GM12878 (cell line): ENCODE data around the gene MUC5AC. TPM values are rescaled to one million over a fixed set of nuclear protein-coding genes. Genes with fewer than 3 reads are reported as not detected.

Experiments
- ATAC-seq: fragments of 200-7000 bp; cut with Tn5 transposase; 3 replicates; pipeline ENCODE4 v1.9.1; 2020; ENCODE audit warnings: mild to moderate bottlenecking, moderate library complexity
- BruUV-seq: library from RNA; stranded (reverse); fragments of 400-500 nt; replicated peaks from 2 replicates; lab custom pipeline; 2021; lab: Mats Ljungman, UMichigan
- CTCF ChIA-PET: fragments of 300-600 bp; sonication (Branson Sonifier 250); formaldehyde crosslinking; extraction: SDS; loops from one replicate; lab custom pipeline; 2021; ENCODE audit warnings: inconsistent platforms; lab: Yijun Ruan, JAX
- POLR2A ChIA-PET: fragments of 350-600 bp; formaldehyde crosslinking; extraction: SDS; loops from one replicate; lab custom pipeline; 2021; ENCODE audit warnings: inconsistent platforms; lab: Charles Lee
- RAD21 ChIA-PET: fragments of 300-600 bp; sonication (Branson Sonifier 250); formaldehyde crosslinking; loops from one replicate; lab custom pipeline; 2023; ENCODE audit warnings: antibody characterized with exemption; ENCODE audit not compliant: unreplicated experiment; lab: Charles Lee
- SMC1A ChIA-PET: fragments of 300-600 bp; sonication (Branson Sonifier 250); formaldehyde crosslinking; loops from one replicate; lab custom pipeline; 2023; ENCODE audit not compliant: unreplicated experiment, uncharacterized antibody; lab: Charles Lee
- DNase-seq: peaks from one replicate; pipeline ENCODE4 v3.0.0-alpha.2; 2011; ENCODE audit warnings: low read depth, low spot score
- FAIRE-seq: peaks from 3 replicates; lab custom pipeline; 2011; peaks lifted over from hg19 to GRCh38; lab: Jason Lieb, UNC
- H2AFZ ChIP-seq: 2 replicates; pipeline ENCODE4 v1.6.0; 2011; ENCODE audit warnings: low read depth, low read length, control low read depth; ENCODE audit not compliant: control insufficient read depth
- H3K27ac ChIP-seq: 2 replicates; pipeline ENCODE4 v1.5.1; 2011; ENCODE audit warnings: control low read depth; ENCODE audit not compliant: control insufficient read depth, insufficient read depth
- H3K27me3 ChIP-seq, 2 experiments: replicated peaks in 1 of 2; 2 replicates each; pipeline versions ENCODE4 v1.6.0 to v1.6.1; 2011; ENCODE audit warnings: low read length in 1 of 2; ENCODE audit not compliant: control insufficient read depth in 2 of 2, insufficient read depth in 2 of 2
- H3K36me3 ChIP-seq, 2 experiments: 2 replicates each; pipeline ENCODE4 v1.5.1; 2011; ENCODE audit warnings: low read length in 1 of 2; ENCODE audit not compliant: control insufficient read depth in 2 of 2, insufficient read depth in 2 of 2
- H3K4me1 ChIP-seq: 2 replicates; pipeline ENCODE4 v1.6.1; 2011; ENCODE audit warnings: mild to moderate bottlenecking, low read length, moderate library complexity, mixed read lengths; ENCODE audit not compliant: control insufficient read depth, insufficient read depth
- H3K4me2 ChIP-seq: 2 replicates; pipeline ENCODE4 v1.6.0; 2011; ENCODE audit warnings: control low read depth; ENCODE audit not compliant: control insufficient read depth, insufficient read depth
- H3K4me3 ChIP-seq: fragments of 200-600 bp; sonication (generic); 2 replicates; pipeline ENCODE4 v1.5.1; 2016
- H3K79me2 ChIP-seq: 2 replicates; pipeline ENCODE4 v1.6.0; 2011; ENCODE audit warnings: low read length; ENCODE audit not compliant: control insufficient read depth, insufficient read depth
- H3K9ac ChIP-seq: 2 replicates; pipeline ENCODE4 v1.8.0; 2011; ENCODE audit warnings: low read length, control low read depth, mixed read lengths; ENCODE audit not compliant: control insufficient read depth, insufficient read depth
- H3K9me3 ChIP-seq: replicated peaks from 3 replicates; pipeline ENCODE4 v1.5.1; 2011; ENCODE audit warnings: mild to moderate bottlenecking, low read length; ENCODE audit not compliant: control insufficient read depth, insufficient read depth
- H4K20me1 ChIP-seq: 2 replicates; pipeline ENCODE4 v1.6.0; 2011; ENCODE audit not compliant: control insufficient read depth, insufficient read depth
- CREM ChIP-seq: IDR thresholded peaks from 2 replicates; pipeline ENCODE4 v1.6.1; 2014; ENCODE audit warnings: antibody characterized with exemption, low read depth
- EZH2 ChIP-seq: IDR thresholded peaks from 2 replicates; pipeline ENCODE4 v1.6.1; 2012; ENCODE audit warnings: low read depth, mild to moderate bottlenecking, control low read depth, inconsistent platforms, low read length, borderline replicate concordance; ENCODE audit not compliant: control insufficient read depth
- MYC ChIP-seq: IDR thresholded peaks from 2 replicates; pipeline ENCODE4 v1.6.1; 2011; ENCODE audit warnings: mild to moderate bottlenecking, low read length, moderate library complexity, inconsistent platforms; ENCODE audit not compliant: insufficient read depth, insufficient replicate concordance, insufficient read length, severe bottlenecking
- SIN3A ChIP-seq: IDR thresholded peaks from 2 replicates; pipeline ENCODE4 v1.6.1; 2012; ENCODE audit warnings: low read depth, low read length, improper control_type of control experiment
- ZNF24 ChIP-seq: fragments of 450-650 bp; IDR thresholded peaks from 2 replicates; pipeline ENCODE4 v1.6.1; 2017; ENCODE audit warnings: antibody characterized with exemption, mild to moderate bottlenecking
- WGBS: methylation state at CpG from one replicate; pipeline ENCODE4 v1.1.6; 2016; ENCODE audit warnings: low lambda C conversion rate; ENCODE audit not compliant: insufficient replicate concordance, insufficient coverage; ENCODE audit errors: missing lambda C conversion rate; 5-methylcytosine and 5-hydroxymethylcytosine counted together
- in situ Hi-C: fragments of 300-500 bp; cut with MboI; formaldehyde crosslinking; loops from 9 replicates; pipeline ENCODE4 v1.14.3; 2018; ENCODE audit warnings: mixed read lengths
- intact Hi-C: fragments of 100-400 bp; cut with micrococcal nuclease; formaldehyde crosslinking; loops from one replicate; pipeline ENCODE4 v1.14.2; 2022; ENCODE audit not compliant: unreplicated experiment
- polyA plus RNA-seq, 11 experiments: library from polyadenylated mRNA; depleted of rRNA in 4 of 11; unstranded in 6 of 11; stranded (reverse) in 5 of 11; fragments of >200 nt; fragmentation: Nextera tagmentation in 4 of 11; fragmentation: Illumina TruSeq in 1 of 11; extraction: Ambion mirVana in 4 of 11; extraction: Trizol in 1 of 11; gene quantifications; 1 replicate in 1 of 11; 2 replicates in 10 of 11; pipeline versions ENCODE4 v1.2.1 to v1.2.3, GENCODE V29; 2011 to 2016; ENCODE audit warnings: inconsistent platforms in 2 of 11, missing spikeins in 2 of 11, low read depth in 1 of 11
- total RNA-seq, 4 experiments: library from RNA; depleted of rRNA in 3 of 4; stranded (reverse); fragments of >200 nt in 3 of 4; fragmentation: Illumina TruSeq in 1 of 4; extraction: Trizol in 1 of 4; gene quantifications; 2 replicates each; pipeline versions ENCODE4 v1.2.1 to v1.2.3, GENCODE V29; 2013 to 2021

Gene MUC5AC
- total and polyA plus RNA-seq, 10 of the 15 experiments (the other 5 are each of a cell fraction or from before 2014, with no cell fraction given), result under 0.01 to 0.01 TPM; not detected in 8

- TF ChIP-seq CREM (no peak), ZNF24 (no peak)
Measured at GRCh38 chr11:1222491-1223345, 65.0 kb downstream of the MUC5AC start, which contains the start of gene MUC5B (continued).

- Histone ChIP-seq H3K4me3 (no peak overlapping the region), H3K79me2 (no peaks in the 10 kb centered on the region), H3K36me3 (no peaks in the 10 kb centered on the region), H3K9ac (no peak overlapping the region), H3K4me2 (no peak overlapping the region), H3K9me3 (no peaks in the 10 kb centered on the region), H3K27ac (no peak overlapping the region), H3K27me3 (no peaks in the 10 kb centered on the region), H4K20me1 (no peaks in the 10 kb centered on the region), H2AFZ (no peak overlapping the region), H3K4me1 (no peaks in the 10 kb centered on the region)
- WGBS, result 30% methylated on average over 21 of the region's 22 CpGs
- TF ChIP-seq MYC (no peak), EZH2 (no peak), SIN3A (no peak)
- BruUV-seq, result no TSS peak
- in situ Hi-C loops (no loop called here), intact Hi-C loops (no loop called here)
- ChIA-PET RAD21 (no interaction called here), CTCF (interaction anchor here (0.6 kb wide), 1 partner anchor 727 kb away, joined by 3 read pairs; no protein-coding TSS in a partner anchor), SMC1A (no interaction called here), POLR2A (no interaction called here)
- no peak for DNase-seq
- no peak for ATAC-seq
- FAIRE-seq, result no peak
Measured at GRCh38 chr11:1223346-1224110, 65.8 kb downstream of the MUC5AC start.
